SK-N-MC (cell line): ENCODE data around the gene NFATC3.

Experiments
- EZH2 ChIP-seq: fragments of 200-600 bp; sonication (generic); IDR thresholded peaks from one replicate; pipeline ENCODE4 v1.6.1; 2017; ENCODE audit warnings: antibody characterized with exemption
- POLR2AphosphoS5 ChIP-seq: IDR thresholded peaks from 2 replicates; pipeline ENCODE4 v1.6.1; 2012; ENCODE audit warnings: mild to moderate bottlenecking, low read depth, low read length, borderline replicate concordance

DNA sequence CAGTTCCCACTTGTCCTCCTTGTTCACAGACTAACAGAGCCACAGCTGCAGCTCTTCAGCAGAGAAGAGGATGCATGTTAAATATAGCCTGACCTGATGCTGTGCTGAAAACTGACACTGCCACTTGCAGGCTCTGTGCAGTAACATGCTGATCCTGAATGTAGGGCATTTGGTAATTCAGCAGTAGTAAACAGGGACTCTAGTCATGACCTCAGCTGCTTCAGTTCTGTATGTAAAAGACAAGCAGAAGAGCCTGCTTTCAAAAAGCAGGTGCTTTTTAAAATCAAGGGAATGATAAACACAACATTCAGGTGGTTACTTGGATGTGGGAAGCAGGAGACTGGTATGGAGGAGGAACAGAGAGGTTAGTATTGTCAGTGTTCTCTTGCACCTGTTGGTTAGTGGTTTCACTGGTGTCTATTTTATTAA lies 116.9 kb downstream of the NFATC3 start:
- TF ChIP-seq EZH2 (no peak), POLR2AphosphoS5 (no peak)
